Neuronal stem cell (in vitro differentiated cells): Measurements from ENCODE around the gene LYZL6.

Experiments used
- DNase-seq: peaks from one replicate; pipeline ENCODE4 v3.0.0-alpha.2; 2013; ENCODE audit warnings: low spot score
- H2AFZ ChIP-seq: one replicate; pipeline ENCODE4 v1.6.1; 2013; ENCODE audit warnings: mild to moderate bottlenecking, low read length, inconsistent platforms
- H2AK5ac ChIP-seq: 2 replicates; pipeline ENCODE4 v1.6.1; 2013; ENCODE audit warnings: low read depth, mild to moderate bottlenecking, inconsistent platforms, low read length, moderate library complexity, mixed read lengths
- H2BK120ac ChIP-seq: 2 replicates; pipeline ENCODE4 v1.6.1; 2013; ENCODE audit warnings: low read depth, mild to moderate bottlenecking, inconsistent platforms, low read length, moderate library complexity, mixed read lengths
- H2BK12ac ChIP-seq: one replicate; pipeline ENCODE4 v1.6.1; 2013; ENCODE audit warnings: low read length, inconsistent platforms
- H2BK15ac ChIP-seq: 2 replicates; pipeline ENCODE4 v1.6.1; 2013; ENCODE audit warnings: mild to moderate bottlenecking, low read length, inconsistent platforms, mixed read lengths
- H2BK5ac ChIP-seq: one replicate; pipeline ENCODE4 v1.6.1; 2013; ENCODE audit warnings: inconsistent platforms, mild to moderate bottlenecking, low read length, moderate library complexity
- H3K14ac ChIP-seq: one replicate; pipeline ENCODE4 v1.6.1; 2013; ENCODE audit warnings: low read length, inconsistent platforms
- H3K18ac ChIP-seq: 2 replicates; pipeline ENCODE4 v1.6.1; 2013; ENCODE audit warnings: low read length, inconsistent platforms
- H3K23ac ChIP-seq: 2 replicates; pipeline ENCODE4 v1.6.1; 2013; ENCODE audit warnings: low read depth, mild to moderate bottlenecking, mixed read lengths, low read length, inconsistent platforms; ENCODE audit not compliant: poor library complexity
- H3K27ac ChIP-seq: replicated peaks from 3 replicates; pipeline ENCODE4 v1.5.1; 2013; ENCODE audit warnings: low read length, inconsistent platforms
- H3K27me3 ChIP-seq, 3 experiments: 2 replicates each; pipeline ENCODE4 v1.6.1; 2013; ENCODE audit warnings: low read length in 3 of 3, mild to moderate bottlenecking in 2 of 3, inconsistent platforms in 1 of 3, low read depth in 1 of 3, mixed read lengths in 1 of 3, moderate library complexity in 1 of 3; ENCODE audit not compliant: control insufficient read depth in 3 of 3, insufficient read depth in 3 of 3
- H3K36me3 ChIP-seq, 2 donors: replicated peaks in 1 of 2; 2 replicates each; pipeline ENCODE4 v1.6.1; 2013; ENCODE audit warnings: low read length in 2 of 2; ENCODE audit not compliant: control insufficient read depth in 2 of 2, insufficient read depth in 2 of 2
- H3K4ac ChIP-seq: 2 replicates; pipeline ENCODE4 v1.6.1; 2013; ENCODE audit warnings: inconsistent platforms, mild to moderate bottlenecking, low read length, moderate library complexity
- H3K4me1 ChIP-seq, 2 donors: 1 replicate in 1 of 2; 2 replicates in 1 of 2; pipeline ENCODE4 v1.6.1; 2013; ENCODE audit warnings: low read length in 2 of 2, low read depth in 1 of 2; ENCODE audit not compliant: control insufficient read depth in 2 of 2, insufficient read depth in 1 of 2
- H3K4me2 ChIP-seq: one replicate; pipeline ENCODE4 v1.6.1; 2013; ENCODE audit warnings: mild to moderate bottlenecking, low read length, inconsistent platforms; ENCODE audit not compliant: insufficient read depth, poor library complexity, severe bottlenecking
- H3K4me3 ChIP-seq, 2 donors: 2 replicates each; pipeline ENCODE4 v1.5.1; 2013; ENCODE audit warnings: low read length in 2 of 2, mild to moderate bottlenecking in 2 of 2, inconsistent platforms in 1 of 2, moderate library complexity in 1 of 2
- H3K79me1 ChIP-seq: one replicate; pipeline ENCODE4 v1.6.1; 2013; ENCODE audit warnings: low read depth, mild to moderate bottlenecking, inconsistent platforms, low read length, moderate library complexity
- H3K9ac ChIP-seq: one replicate; pipeline ENCODE4 v1.6.1; 2013; ENCODE audit warnings: mild to moderate bottlenecking, low read depth, low read length, inconsistent platforms; ENCODE audit not compliant: poor library complexity
- H3K9me3 ChIP-seq, 2 donors: replicated peaks in 1 of 2; 2 replicates each; pipeline versions ENCODE3 to v1.6.1; 2013; ENCODE audit warnings: low read length in 2 of 2, mild to moderate bottlenecking in 2 of 2, inconsistent platforms in 1 of 2, low read depth in 1 of 2, mixed read lengths in 1 of 2, moderate library complexity in 1 of 2; ENCODE audit not compliant: control insufficient read depth in 2 of 2, insufficient read depth in 1 of 2
- H4K8ac ChIP-seq: one replicate; pipeline ENCODE4 v1.6.1; 2013; ENCODE audit warnings: low read depth, mild to moderate bottlenecking, inconsistent platforms, low read length, moderate library complexity
- H4K91ac ChIP-seq: one replicate; pipeline ENCODE4 v1.6.1; 2013; ENCODE audit warnings: low read length, low read depth, mild to moderate bottlenecking, inconsistent platforms; ENCODE audit not compliant: poor library complexity
- WGBS, 2 donors: extraction: QIAGEN DNeasy Blood & Tissue Kit; methylation state at CpG; one replicate each; pipeline ENCODE4 v1.1.7; 2013; ENCODE audit warnings: missing lambda C conversion rate in 2 of 2, mixed read lengths in 1 of 2; ENCODE audit not compliant: insufficient read length in 2 of 2, insufficient replicate concordance in 1 of 2; ENCODE audit errors: extremely low coverage in 2 of 2; 5-methylcytosine and 5-hydroxymethylcytosine counted together

LYZL6 gene

DNA sequence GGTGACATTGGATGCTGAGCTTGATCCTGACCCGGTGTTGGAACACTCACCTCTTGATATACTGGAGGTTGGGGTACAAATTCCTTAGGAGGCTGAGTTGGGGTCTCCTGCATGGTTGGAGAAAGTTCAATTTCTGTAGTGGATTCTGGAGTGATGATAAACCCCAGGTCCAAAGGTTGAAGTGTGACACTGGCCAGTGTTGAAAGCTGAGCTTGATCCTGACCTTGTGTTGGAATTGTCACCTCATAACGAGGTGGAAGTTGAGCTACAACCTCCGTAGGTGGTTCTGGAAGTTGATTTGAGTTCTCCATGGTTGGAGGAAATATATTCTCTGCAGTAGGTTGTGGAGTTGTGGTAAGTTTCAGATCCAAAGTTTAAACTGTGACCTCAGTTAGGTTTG lies 34.1 kb downstream of the LYZL6 start:
- Histone ChIP-seq H2AK5ac (no peak overlapping the region), H3K4me1 (no peaks in the 10 kb centered on the region), H2BK15ac (no peak overlapping the region), H3K4me2 (no peak overlapping the region), H3K36me3 (no peaks in the 10 kb centered on the region), H3K14ac (no peak overlapping the region), H3K9ac (no peak overlapping the region), H3K23ac (no peak overlapping the region), H4K8ac (no peak overlapping the region), H4K91ac (no peak overlapping the region), H3K18ac (no peak overlapping the region), H3K4ac (no peak overlapping the region), H2BK5ac (no peak overlapping the region), H2BK12ac (no peak overlapping the region), H3K4me3 (no peak overlapping the region), H3K79me1 (no peaks in the 10 kb centered on the region), H2BK120ac (no peak overlapping the region), H3K27ac (no peak overlapping the region), H2AFZ (no peak overlapping the region), H3K27me3 (peaks cover 0 to 5% (median 0%) of the 10 kb centered on the region in 3 experiments), H3K9me3 (peaks cover 0 to 5% of the 10 kb centered on the region in 2 donors)
- DNase-seq: no peak
- no CpG with 5 or more reads among the region's 3 CpGs for WGBS, 2 donors

DNA sequence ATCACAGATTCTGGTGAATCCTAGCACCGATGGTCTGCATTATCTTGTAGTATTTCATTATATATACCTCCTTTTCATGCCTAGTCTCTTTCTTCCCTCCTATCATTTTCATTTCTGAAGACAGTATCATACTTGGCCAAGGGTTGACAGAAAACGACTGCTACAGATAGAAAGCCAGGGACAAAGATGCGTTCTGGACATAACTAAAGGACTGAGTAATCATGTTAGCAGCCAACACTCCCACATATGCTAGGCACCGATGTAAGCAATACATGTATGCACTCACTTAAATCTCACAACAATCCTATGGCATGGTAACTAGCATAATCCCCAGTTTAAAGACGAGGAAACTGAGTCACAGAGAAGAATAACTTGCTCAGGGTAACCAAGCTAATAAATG lies 35.8 kb downstream of the LYZL6 start:
- Histone ChIP-seq H3K23ac (no peak overlapping the region), H3K4me3 (no peak overlapping the region), H2BK5ac (no peak overlapping the region), H2BK120ac (no peak overlapping the region), H3K27me3 (peaks cover 0 to 5% (median 0%) of the 10 kb centered on the region in 3 experiments), H2BK12ac (no peak overlapping the region), H3K14ac (no peak overlapping the region), H2AK5ac (no peak overlapping the region), H3K36me3 (no peaks in the 10 kb centered on the region), H3K18ac (no peak overlapping the region), H3K9me3 (peaks cover 0 to 5% of the 10 kb centered on the region in 2 donors), H4K8ac (no peak overlapping the region), H2BK15ac (no peak overlapping the region), H2AFZ (no peak overlapping the region), H3K4me2 (no peak overlapping the region), H3K4me1 (no peaks in the 10 kb centered on the region), H3K9ac (no peak overlapping the region), H3K27ac (no peak overlapping the region), H3K4ac (no peak overlapping the region), H4K91ac (no peak overlapping the region), H3K79me1 (no peaks in the 10 kb centered on the region)
- WGBS, 2 donors: no CpG with 5 or more reads among the region's 5 CpGs
- DNase-seq: no peak

DNA sequence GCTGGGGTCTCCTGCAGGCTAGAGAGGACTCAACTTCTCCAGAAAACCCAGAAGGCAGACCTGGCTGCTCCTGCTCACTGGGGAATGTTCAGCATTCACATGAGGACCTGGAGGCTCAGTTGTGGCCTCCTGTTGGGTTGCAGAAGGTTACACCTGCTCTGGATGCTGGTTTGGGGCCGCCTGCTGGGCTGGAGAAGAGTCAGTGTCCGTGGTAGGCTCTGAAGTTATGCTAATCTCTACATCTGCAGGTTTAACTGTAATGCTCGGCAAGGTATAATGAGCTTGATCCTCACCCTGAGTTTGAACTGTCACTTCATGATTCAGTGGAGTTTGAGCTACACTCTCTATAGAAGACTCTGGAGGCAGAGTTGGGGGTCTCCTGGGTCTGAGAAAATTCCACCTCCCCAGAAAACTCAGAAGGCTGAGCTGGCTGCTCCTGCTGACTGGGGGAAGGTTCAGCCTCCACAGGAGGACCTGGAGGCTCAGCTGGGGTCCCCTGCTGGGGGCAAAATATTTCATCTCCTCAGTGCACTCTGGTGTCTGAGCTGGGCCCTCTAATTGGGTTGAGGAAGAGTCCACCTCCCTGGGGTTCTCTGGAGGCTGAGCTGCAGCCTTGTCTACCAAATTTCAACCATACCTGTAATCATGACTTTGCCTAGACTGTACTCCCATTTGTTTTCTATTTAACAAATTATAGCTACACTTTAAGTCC lies 36.4 kb downstream of the LYZL6 start:
- Histone ChIP-seq H4K8ac (no peak overlapping the region), H3K4me1 (no peaks in the 10 kb centered on the region), H4K91ac (no peak overlapping the region), H3K4me2 (no peak overlapping the region), H3K27ac (no peak overlapping the region), H3K9ac (no peak overlapping the region), H3K27me3 (peaks cover 0 to 5% (median 0%) of the 10 kb centered on the region in 3 experiments), H2BK120ac (no peak overlapping the region), H3K4me3 (no peak overlapping the region), H2AK5ac (no peak overlapping the region), H2BK12ac (no peak overlapping the region), H3K14ac (no peak overlapping the region), H3K18ac (no peak overlapping the region), H2BK15ac (no peak overlapping the region), H2AFZ (no peak overlapping the region), H3K36me3 (no peaks in the 10 kb centered on the region), H3K23ac (no peak overlapping the region), H2BK5ac (no peak overlapping the region), H3K79me1 (no peaks in the 10 kb centered on the region), H3K9me3 (peaks cover 0 to 5% of the 10 kb centered on the region in 2 donors), H3K4ac (no peak overlapping the region)
- no CpG with 5 or more reads among the region's 3 CpGs for WGBS, 2 donors
- DNase-seq: no peak

GRCh38 chr17:35906191-35906925 lies 37.2 kb downstream of the LYZL6 start:
- WGBS, 2 donors: no CpG with 5 or more reads among the region's 5 CpGs
- no peak overlapping the region for H4K91ac ChIP-seq
- H3K4me3 ChIP-seq: no peak overlapping the region
- no peak overlapping the region for H3K23ac ChIP-seq
- no peak overlapping the region for H3K9ac ChIP-seq
- no peak overlapping the region for H3K14ac ChIP-seq
- DNase-seq: no peak
- no peak overlapping the region for H2BK12ac ChIP-seq
- H3K27me3 ChIP-seq: peaks cover 0 to 5% (median 0%) of the 10 kb centered on the region in 3 experiments
- no peak overlapping the region for H3K27ac ChIP-seq
- no peak overlapping the region for H2BK15ac ChIP-seq
- no peak overlapping the region for H3K4ac ChIP-seq
- H3K79me1 ChIP-seq: no peaks in the 10 kb centered on the region
- H2AK5ac ChIP-seq: no peak overlapping the region
- no peak overlapping the region for H3K18ac ChIP-seq
- no peak overlapping the region for H2BK5ac ChIP-seq
- H4K8ac ChIP-seq: no peak overlapping the region
- peaks cover 0 to 5% of the 10 kb centered on the region in 2 donors for H3K9me3 ChIP-seq
- H3K36me3 ChIP-seq: no peaks in the 10 kb centered on the region
- no peaks in the 10 kb centered on the region for H3K4me1 ChIP-seq
- no peak overlapping the region for H3K4me2 ChIP-seq
- no peak overlapping the region for H2BK120ac ChIP-seq
- H2AFZ ChIP-seq: no peak overlapping the region
